HG03457 (cell line): ENCODE data around the gene IL6.
"Not testable (repeated sequence)": the region's sequence is repeated elsewhere in the genome, so short reads cannot be mapped to it uniquely, and the experiment has no call there.

Experiments used
- ATAC-seq: cut with Tn5 transposase; IDR thresholded peaks from one replicate; pipeline ENCODE4 v1.9.1; 2021; ENCODE audit warnings: moderate number of reproducible peaks; ENCODE audit not compliant: unreplicated experiment

The IL6 gene

GRCh38 chr7:22703978-22704610, 22.9 kb upstream of the IL6 start:
- not testable (repeated sequence) for ATAC-seq

GRCh38 chr7:22704722-22705121, 22.3 kb upstream of the IL6 start:
- not testable (repeated sequence) for ATAC-seq

- not testable (repeated sequence) for ATAC-seq
These were observed 21.1 kb upstream of the IL6 start for GRCh38 chr7:22705874-22706273.

DNA sequence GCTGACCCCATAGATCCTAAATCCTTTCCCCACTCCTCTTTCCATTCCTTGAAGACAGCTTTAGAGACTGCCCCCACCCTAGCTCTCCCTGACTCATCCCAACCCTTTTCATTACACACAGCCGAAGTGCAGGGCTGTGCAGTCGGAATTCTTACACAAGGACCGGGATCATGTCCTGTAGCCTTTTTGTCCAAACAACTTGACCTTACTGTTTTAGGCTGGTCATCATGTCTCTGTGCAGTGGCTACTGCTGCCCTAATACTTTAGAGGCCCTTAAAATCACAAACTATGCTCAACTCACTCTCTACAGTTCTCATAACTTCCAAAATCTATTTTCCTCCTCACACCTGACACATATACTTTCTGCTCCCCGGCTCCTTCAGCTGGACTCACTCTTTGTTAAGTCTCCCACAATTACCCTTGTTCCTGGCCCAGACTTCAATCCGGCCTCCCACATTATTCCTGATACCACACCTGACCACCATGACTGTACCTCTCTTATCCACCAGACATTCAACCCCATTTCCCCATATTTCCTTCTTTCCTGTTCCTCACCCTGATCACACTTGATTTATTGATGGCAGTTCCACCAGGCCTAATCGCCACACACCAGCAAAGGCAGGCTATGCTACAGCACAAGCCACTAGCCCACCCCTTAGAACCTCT, 19.8 kb upstream of the IL6 start:
- not testable (repeated sequence) for ATAC-seq

GRCh38 chr7:22708214-22708613, 18.8 kb upstream of the IL6 start:
- ATAC-seq = not testable (repeated sequence)

- ATAC-seq = not testable (repeated sequence)
These were observed 18.3 kb upstream of the IL6 start for GRCh38 chr7:22708677-22709061.

DNA sequence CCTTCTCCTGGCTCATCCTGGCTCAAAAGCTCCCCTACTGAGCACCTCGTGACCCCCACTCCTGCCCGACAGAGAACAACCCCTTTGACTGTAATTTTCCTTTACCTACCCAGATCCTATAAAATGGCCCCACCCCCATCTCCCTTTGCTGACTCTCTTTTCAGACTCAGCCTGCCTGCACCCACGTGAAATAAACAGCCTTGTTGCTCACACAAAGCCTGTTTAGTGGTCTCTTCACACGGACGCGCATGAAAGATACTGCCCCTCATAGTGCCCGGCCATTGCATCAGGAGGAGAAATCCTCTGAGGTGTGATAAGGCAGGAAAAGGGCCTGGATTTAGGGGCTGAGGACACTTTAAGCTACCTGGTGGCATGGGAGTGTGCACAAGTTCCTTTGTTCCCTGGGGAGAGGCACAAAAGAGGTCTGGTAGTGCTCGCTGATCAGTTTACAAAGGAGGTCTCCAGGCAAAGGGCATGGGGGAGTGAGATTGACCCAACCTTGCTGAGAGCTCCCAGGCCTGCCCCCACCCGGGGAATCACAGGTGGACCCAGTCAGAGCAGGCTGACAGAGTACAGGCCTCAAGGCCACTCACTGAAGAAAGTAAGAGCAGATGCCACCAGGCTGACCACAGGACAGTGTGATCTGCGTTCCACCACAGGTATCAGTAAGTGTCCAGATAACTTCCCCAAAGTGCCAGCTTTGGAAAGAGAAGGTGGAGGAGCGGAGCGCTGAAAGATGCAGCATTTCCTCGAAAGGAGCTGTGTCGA, 17.8 kb upstream of the IL6 start:
- ATAC-seq = not testable (repeated sequence)

GRCh38 chr7:22709857-22710256, 17.1 kb upstream of the IL6 start:
- ATAC-seq = no peak

GRCh38 chr7:22712999-22713398, 14.0 kb upstream of the IL6 start:
- ATAC-seq = no peak

GRCh38 chr7:22713463-22713862, 13.5 kb upstream of the IL6 start:
- ATAC-seq = no peak

- ATAC-seq = no peak
These were observed 11.0 kb upstream of the IL6 start for GRCh38 chr7:22715969-22716368.

DNA sequence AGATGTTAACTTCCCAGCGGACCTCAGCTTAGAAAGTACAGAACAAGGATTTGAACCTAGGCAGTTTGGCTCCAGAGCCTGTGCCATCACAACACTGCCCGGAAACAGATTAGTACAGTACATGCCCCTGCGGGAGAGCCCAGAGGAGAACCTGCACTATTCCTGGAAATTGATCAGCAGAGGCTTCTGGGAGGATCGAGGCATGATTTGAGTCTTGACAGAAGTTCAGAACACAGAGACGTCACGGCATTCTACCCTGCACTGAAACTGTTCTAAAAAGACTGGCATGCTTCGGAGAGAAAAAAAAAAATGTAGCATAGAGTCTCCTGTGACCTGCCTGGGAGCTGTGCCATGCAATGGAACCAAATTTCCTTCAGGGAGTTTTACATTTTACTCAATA, 9.2 kb upstream of the IL6 start:
- no peak for ATAC-seq

GRCh38 chr7:22718200-22718711, 8.7 kb upstream of the IL6 start:
- no peak for ATAC-seq

DNA sequence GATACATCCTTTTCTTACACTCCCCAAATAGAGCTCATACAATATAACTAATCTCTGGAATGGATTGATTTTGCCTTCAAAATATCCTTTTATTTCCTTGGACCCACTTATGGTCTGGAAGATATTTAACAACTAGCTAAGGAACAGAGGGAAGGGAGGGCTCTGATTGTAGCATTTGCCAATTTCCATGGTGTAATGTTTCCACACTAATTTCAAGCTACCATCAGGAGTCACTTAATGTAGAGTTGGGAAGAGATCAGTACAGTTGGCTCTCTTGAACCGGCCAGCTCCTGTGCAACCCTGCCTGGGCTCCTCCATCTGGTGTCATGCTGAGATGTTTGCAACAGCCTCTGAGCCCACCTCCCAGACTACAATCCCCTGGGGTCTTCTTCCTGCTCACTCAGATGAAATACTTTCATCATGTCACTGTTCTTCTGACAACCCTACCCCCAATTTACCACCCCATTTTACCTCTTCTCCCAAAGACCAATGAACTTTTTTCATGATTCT, 8.0 kb upstream of the IL6 start:
- no peak for ATAC-seq

- no peak for ATAC-seq
These were observed 5.9 kb upstream of the IL6 start for GRCh38 chr7:22720791-22721786.

- ATAC-seq = no peak
These were observed 4.3 kb upstream of the IL6 start for GRCh38 chr7:22722536-22723180.

DNA sequence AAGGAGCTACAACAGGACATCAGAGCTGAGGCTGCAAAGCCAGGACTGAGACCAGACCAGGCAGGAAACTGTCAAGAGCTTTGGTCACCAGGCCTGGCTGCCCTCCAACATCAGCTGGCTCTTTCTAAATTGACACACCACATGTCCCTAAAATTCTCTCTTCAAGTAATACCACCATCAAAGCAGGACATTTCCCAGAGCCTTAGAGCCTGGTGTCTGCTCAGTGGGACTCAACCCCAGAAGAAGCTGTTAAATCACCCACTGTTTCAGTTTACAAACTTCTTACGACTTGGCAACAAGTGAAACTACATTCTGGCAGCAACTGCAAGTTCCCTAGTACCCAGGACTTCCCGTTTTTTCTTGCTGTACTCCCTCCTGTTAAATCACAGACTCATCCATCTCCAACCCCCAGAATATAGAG, 3.8 kb upstream of the IL6 start:
- no peak for ATAC-seq

DNA sequence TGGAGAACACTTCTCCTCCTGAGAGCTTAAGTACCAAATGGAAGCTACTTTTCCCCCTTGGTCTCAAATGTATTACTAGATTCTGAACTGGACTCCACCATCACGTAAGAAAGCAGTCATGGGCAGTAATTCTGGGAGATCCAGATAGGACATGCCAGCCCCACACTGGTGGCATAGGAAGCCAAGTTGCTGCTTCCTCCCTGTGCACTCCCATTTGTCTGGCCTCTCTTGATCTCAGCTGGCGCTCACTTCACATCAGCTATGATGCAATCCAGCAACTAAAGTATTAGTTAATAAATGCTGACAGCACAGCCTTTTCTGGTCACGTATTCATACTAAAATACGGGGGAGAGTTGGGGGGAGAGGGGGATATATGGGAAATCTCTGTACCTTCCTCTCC, 3.4 kb upstream of the IL6 start:
- no peak for ATAC-seq

GRCh38 chr7:22724861-22725260, 2.1 kb upstream of the IL6 start:
- no peak for ATAC-seq

DNA sequence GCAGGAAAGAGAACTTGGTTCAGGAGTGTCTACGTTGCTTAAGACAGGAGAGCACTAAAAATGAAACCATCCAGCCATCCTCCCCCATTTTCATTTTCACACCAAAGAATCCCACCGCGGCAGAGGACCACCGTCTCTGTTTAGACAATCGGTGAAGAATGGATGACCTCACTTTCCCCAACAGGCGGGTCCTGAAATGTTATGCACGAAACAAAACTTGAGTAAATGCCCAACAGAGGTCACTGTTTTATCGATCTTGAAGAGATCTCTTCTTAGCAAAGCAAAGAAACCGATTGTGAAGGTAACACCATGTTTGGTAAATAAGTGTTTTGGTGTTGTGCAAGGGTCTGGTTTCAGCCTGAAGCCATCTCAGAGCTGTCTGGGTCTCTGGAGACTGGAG, 1.4 kb upstream of the IL6 start:
- ATAC-seq = no peak
